Ovary (tissue), 9 donors: ENCODE results near the gene SYT15. TPM values are rescaled to one million over a fixed set of nuclear protein-coding genes. Genes with fewer than 3 reads are reported as not detected.

Experiments
- DNase-seq, 5 donors: peaks; one replicate each; pipeline ENCODE4 v3.0.0-alpha.2; 2019 to 2020
- H3K27ac ChIP-seq, 2 donors: fragments of 200-600 bp; one replicate each; pipeline versions ENCODE4 v1.5.1 to v1.8.0; 2019 to 2022
- H3K27me3 ChIP-seq: fragments of 200-600 bp; one replicate; pipeline ENCODE4 v1.8.0; 2022
- H3K36me3 ChIP-seq: fragments of 200-600 bp; sonication (generic); one replicate; pipeline ENCODE4 v1.5.1; 2019
- H3K4me1 ChIP-seq: one replicate; pipeline ENCODE4 v1.8.1; 2013; ENCODE audit warnings: mild to moderate bottlenecking, moderate library complexity; ENCODE audit not compliant: insufficient read depth
- H3K4me3 ChIP-seq: fragments of 200-600 bp; sonication (generic); one replicate; pipeline ENCODE4 v1.5.1; 2017
- H3K9me3 ChIP-seq, 2 donors: fragments of 200-600 bp in 1 of 2; sonication (generic) in 1 of 2; one replicate each; pipeline versions ENCODE4 v1.5.1 to v1.8.1; 2013 to 2019; ENCODE audit warnings: mild to moderate bottlenecking in 1 of 2, moderate library complexity in 1 of 2
- EP300 ChIP-seq: sonication (generic); formaldehyde crosslinking; IDR thresholded peaks from one replicate; pipeline ENCODE4 v1.6.1; 2017; ENCODE audit warnings: antibody characterized with exemption
- POLR2A ChIP-seq: fragments of 450-650 bp; IDR thresholded peaks from one replicate; pipeline ENCODE4 v1.6.1; 2017; ENCODE audit warnings: antibody characterized with exemption, mild to moderate bottlenecking, moderate library complexity
- WGBS, 3 donors: extraction: QIAGEN DNeasy Blood & Tissue Kit in 1 of 3; methylation state at CpG; one replicate each; pipeline versions ENCODE4 v1.1.5 to v1.1.7; 2013 to 2017; 5-methylcytosine and 5-hydroxymethylcytosine counted together
- intact Hi-C, 4 donors: fragments of 100-400 bp; cut with DNase I; formaldehyde crosslinking; loops; one replicate each; pipeline versions ENCODE4 v1.11.0 to v1.15.1; 2022 to 2023
- polyA plus RNA-seq, 2 donors: library from polyadenylated mRNA; stranded (reverse); fragments of 200-250 nt in 1 of 2; fragments of 350-450 nt in 1 of 2; fragmentation: Illumina TruSeq in 1 of 2; extraction: RNeasy Lipid Tissue Mini Kit (QIAGEN cat#74804) in 1 of 2; gene quantifications; one replicate each; pipeline ENCODE4 v1.2.3, GENCODE V29; 2013 to 2014
- total RNA-seq, 7 donors: library from RNA; depleted of rRNA in 2 of 7; stranded (reverse); fragments of >200 nt in 2 of 7; fragmentation: NEBNext Ultra II Directional in 3 of 7; extraction: Animal tissue kit (Norgen Biotek cat#: 25700) in 3 of 7; gene quantifications; one replicate each; pipeline versions ENCODE4 v1.1.0 to v1.2.4, GENCODE V29; 2016 to 2023
- TF ChIP-seq, protein P1 (sequence below), 3 donors: fragments of 450-650 bp in 2 of 3; fragments of 200-600 bp in 1 of 3; IDR thresholded peaks; one replicate each; pipeline versions ENCODE4 v1.5.1 to v1.8.0; 2016 to 2022; ENCODE audit warnings: antibody characterized with exemption in 3 of 3, mild to moderate bottlenecking in 1 of 3
- donor health status: DM: no; HTN: no; CAD: no; lungs with moderate emphysema.
- donor health status: DM: no; HTN: no; CAD: no.
- donor health status: Bipolar disorder and iron deficiency.
- donor health status: DM: yes; HTN: yes; CAD: no.
- donor health status: DM: no; HTN: no; CAD: no.
- donor health status: DM: yes; HTN: yes; CAD: no.

Gene SYT15
- total and polyA plus RNA-seq, 9 donors, result 0.24 to 5.3 (median 3.2) TPM

- no peaks in the 10 kb centered on the region for H3K27me3 ChIP-seq
- H3K36me3 ChIP-seq, result no peaks in the 10 kb centered on the region
- peaks cover 6% of the 10 kb centered on the region for H3K4me1 ChIP-seq
- TF ChIP-seq, protein P1, sequence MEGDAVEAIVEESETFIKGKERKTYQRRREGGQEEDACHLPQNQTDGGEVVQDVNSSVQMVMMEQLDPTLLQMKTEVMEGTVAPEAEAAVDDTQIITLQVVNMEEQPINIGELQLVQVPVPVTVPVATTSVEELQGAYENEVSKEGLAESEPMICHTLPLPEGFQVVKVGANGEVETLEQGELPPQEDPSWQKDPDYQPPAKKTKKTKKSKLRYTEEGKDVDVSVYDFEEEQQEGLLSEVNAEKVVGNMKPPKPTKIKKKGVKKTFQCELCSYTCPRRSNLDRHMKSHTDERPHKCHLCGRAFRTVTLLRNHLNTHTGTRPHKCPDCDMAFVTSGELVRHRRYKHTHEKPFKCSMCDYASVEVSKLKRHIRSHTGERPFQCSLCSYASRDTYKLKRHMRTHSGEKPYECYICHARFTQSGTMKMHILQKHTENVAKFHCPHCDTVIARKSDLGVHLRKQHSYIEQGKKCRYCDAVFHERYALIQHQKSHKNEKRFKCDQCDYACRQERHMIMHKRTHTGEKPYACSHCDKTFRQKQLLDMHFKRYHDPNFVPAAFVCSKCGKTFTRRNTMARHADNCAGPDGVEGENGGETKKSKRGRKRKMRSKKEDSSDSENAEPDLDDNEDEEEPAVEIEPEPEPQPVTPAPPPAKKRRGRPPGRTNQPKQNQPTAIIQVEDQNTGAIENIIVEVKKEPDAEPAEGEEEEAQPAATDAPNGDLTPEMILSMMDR (IDR thresholded peaks at IDR 0.05), result no peak
- TF ChIP-seq POLR2A (no peak), EP300 (no peak)
- no peaks in the 10 kb centered on the region for H3K9me3 ChIP-seq
- DNase-seq, result peak in 1 of 5 donors; percentile 12
- intact Hi-C loops, result no loop called here
- no peak overlapping the region for H3K4me3 ChIP-seq
- H3K27ac ChIP-seq, result no peak overlapping the region
- WGBS, 3 donors, result 79 to 86% (median 82%) methylated on average over 4 of the region's 4 CpGs
Observed at GRCh38 chr10:46555366-46555712, 23.6 kb upstream of the SYT15 start.

GRCh38 chr10:46555713-46556514 lies 23.0 kb upstream of the SYT15 start:
- Histone ChIP-seq H3K4me1 (peaks cover 6% of the 10 kb centered on the region), H3K4me3 (peak overlapping the region; percentile 19), H3K36me3 (no peaks in the 10 kb centered on the region), H3K27me3 (no peaks in the 10 kb centered on the region), H3K9me3 (no peaks in the 10 kb centered on the region), H3K27ac (no peak overlapping the region)
- TF ChIP-seq, protein P1 (IDR thresholded peaks at IDR 0.05), result no peak
- TF ChIP-seq POLR2A (no peak), EP300 (no peak)
- WGBS, 3 donors, result 37 to 40% (median 38%) methylated on average over 47 of the region's 47 CpGs
- DNase-seq, result peak; percentile 9 to 34 (median 26)
- intact Hi-C loops, result no loop called here

DNA sequence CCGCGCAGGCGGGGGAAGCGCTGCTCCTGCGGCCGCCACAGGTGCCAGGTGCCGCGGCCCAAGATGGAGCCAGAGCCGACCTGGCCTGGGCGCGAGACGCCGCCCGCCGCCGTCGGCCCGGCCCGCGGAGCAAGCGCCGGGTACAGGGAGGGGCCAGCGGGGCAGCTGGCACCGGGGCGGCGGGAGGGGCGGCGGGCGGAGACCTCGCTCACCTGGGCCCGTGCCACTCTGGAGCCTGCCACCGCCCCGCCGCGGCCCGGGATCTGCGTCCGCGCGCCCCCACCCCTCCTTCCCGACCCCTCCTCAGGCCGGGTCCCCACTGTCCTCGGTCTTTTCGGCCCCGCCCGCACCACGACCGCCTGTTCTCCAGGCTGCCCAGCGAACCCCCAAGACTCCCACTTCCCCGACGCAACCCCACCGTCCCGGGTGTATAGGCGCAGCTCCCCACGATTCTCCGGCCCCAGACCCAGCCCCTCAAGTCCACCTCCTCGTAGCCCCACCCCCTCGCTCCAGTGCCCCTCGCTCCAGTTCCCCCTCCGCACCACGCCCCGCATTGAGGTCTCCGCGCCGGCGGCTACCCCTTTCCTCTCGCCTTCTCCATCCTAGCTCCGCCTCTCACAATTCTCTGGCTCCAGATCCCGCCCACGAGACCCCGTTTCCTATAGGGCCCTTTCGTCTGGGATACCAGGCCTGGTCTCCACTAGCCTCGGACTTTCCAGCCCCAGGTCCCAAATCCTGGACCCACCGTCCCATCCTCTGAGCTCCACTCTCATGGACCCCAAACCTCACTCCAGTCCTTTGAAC lies 22.2 kb upstream of the SYT15 start, which contains the start of gene GPRIN2:
Gene GPRIN2 (minus strand): TSS at position 144 of the 804 bp plus-strand sequence. CDS start 5,922 bp downstream, outside the sequence.
- no peak within 1 kb of the TSS for H3K27ac ChIP-seq
- no peaks in the 10 kb centered on the region for H3K36me3 ChIP-seq
- intact Hi-C loops, result no loop called here
- TF ChIP-seq, protein P1 (IDR thresholded peaks at IDR 0.05), result no peak
- TF ChIP-seq POLR2A (no peak), EP300 (no peak)
- H3K4me1 ChIP-seq, result peaks cover 6% of the 10 kb centered on the region
- H3K9me3 ChIP-seq, result no peaks in the 10 kb centered on the region
- DNase-seq, result peak in 4 of 5 donors; percentile 12 to 34 (median 27)
- peak within 1 kb of the TSS; percentile 19 for H3K4me3 ChIP-seq
- H3K27me3 ChIP-seq, result no peaks in the 10 kb centered on the region
- 4 to 5% (median 4%) methylated on average over 74 of the region's 74 CpGs for WGBS, 3 donors

GRCh38 chr10:46557319-46558121 lies 21.4 kb upstream of the SYT15 start:
- no peak overlapping the region for H3K4me3 ChIP-seq
- DNase-seq, result peak; percentile 10 to 40 (median 33)
- no peaks in the 10 kb centered on the region for H3K36me3 ChIP-seq
- H3K9me3 ChIP-seq, result no peaks in the 10 kb centered on the region
- H3K27ac ChIP-seq, result no peak overlapping the region
- 90 to 92% (median 90%) methylated on average over 33 of the region's 33 CpGs for WGBS, 3 donors
- TF ChIP-seq POLR2A (no peak), EP300 (no peak)
- TF ChIP-seq, protein P1 (IDR thresholded peaks at IDR 0.05), result no peak
- no peaks in the 10 kb centered on the region for H3K27me3 ChIP-seq
- intact Hi-C loops, result no loop called here
- peaks cover 6% of the 10 kb centered on the region for H3K4me1 ChIP-seq
